ENCODE data around the gene PLXNC1. TPM values are rescaled to one million over a fixed set of nuclear protein-coding genes. Genes with fewer than 3 reads are reported as not detected.
A peak's percentile ranks its signal among the peaks of the same experiment; 100 is the strongest.

Gene PLXNC1
- total and polyA plus RNA-seq, 2 experiments from 2014 or later, result 2.9 to 4.1 TPM

DNA sequence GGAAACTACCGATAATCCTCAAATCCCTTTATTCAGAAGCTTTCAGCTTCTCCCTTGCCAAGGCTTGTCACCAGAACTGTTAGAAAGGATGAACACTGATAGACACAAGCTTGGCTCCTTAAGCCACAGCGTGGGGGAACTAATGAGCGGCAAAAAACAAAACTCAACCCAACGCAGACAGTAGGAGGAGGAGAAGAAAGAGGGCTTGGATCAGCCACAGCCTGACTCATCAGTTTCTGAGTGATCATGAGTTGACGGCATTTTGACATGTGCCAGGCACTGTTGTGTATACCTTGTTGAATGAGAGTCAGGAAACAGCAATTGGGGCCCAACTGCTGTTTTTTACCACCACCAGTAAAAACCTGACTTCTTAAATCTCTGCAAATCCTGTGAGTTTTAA, 23.7 kb downstream of the PLXNC1 start:
- Histone ChIP-seq H3K4me1 (ENCODE audit: low read depth) (peaks cover 15% of the 10 kb centered on the region), H3K27me3 (peaks cover 6% of the 10 kb centered on the region), H3K27ac (no peak overlapping the region), H3K36me3 (no peaks in the 10 kb centered on the region), H3K9me3 (ENCODE audit: low read depth) (no peaks in the 10 kb centered on the region), H3K4me3 (no peak overlapping the region)
- TF ChIP-seq, protein P1, sequence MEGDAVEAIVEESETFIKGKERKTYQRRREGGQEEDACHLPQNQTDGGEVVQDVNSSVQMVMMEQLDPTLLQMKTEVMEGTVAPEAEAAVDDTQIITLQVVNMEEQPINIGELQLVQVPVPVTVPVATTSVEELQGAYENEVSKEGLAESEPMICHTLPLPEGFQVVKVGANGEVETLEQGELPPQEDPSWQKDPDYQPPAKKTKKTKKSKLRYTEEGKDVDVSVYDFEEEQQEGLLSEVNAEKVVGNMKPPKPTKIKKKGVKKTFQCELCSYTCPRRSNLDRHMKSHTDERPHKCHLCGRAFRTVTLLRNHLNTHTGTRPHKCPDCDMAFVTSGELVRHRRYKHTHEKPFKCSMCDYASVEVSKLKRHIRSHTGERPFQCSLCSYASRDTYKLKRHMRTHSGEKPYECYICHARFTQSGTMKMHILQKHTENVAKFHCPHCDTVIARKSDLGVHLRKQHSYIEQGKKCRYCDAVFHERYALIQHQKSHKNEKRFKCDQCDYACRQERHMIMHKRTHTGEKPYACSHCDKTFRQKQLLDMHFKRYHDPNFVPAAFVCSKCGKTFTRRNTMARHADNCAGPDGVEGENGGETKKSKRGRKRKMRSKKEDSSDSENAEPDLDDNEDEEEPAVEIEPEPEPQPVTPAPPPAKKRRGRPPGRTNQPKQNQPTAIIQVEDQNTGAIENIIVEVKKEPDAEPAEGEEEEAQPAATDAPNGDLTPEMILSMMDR (IDR thresholded peaks at IDR 0.05; ENCODE audit: low read depth, low read length), result no peak
- peak in 1 of 2 donors; percentile 64 for DNase-seq (ENCODE audit: low read depth in 1 of 2, low spot score in 1 of 2)

DNA sequence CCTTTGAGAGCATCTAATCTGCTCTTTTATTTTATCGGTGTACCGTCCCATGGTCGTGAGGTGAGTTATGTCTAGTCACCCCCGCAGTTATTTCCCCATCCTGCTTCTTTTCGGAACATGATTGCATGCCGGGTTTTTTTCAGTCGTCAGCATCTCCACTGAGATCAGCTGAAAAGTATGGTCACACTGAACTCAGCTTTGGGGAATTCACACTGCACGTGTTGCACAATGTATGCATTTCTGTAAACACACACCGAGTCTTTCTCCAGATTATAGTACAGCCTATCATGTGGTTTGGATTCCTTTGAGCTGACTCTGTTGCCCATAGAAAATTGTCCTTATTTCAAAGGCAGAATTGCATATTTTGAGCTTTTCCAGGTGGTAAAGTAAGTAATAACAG, 24.6 kb downstream of the PLXNC1 start:
- TF ChIP-seq, protein P1 (IDR thresholded peaks at IDR 0.05; ENCODE audit: low read depth, low read length), result no peak
- no peaks in the 10 kb centered on the region for H3K9me3 ChIP-seq (ENCODE audit: low read depth)
- no peak overlapping the region for H3K27ac ChIP-seq
- no peak overlapping the region for H3K4me3 ChIP-seq
- H3K4me1 ChIP-seq (ENCODE audit: low read depth), result peaks cover 14% of the 10 kb centered on the region
- peaks cover 6% of the 10 kb centered on the region for H3K27me3 ChIP-seq
- DNase-seq (ENCODE audit: low read depth in 1 of 2, low spot score in 1 of 2), result peak in 1 of 2 donors; percentile 98
- no peaks in the 10 kb centered on the region for H3K36me3 ChIP-seq

DNA sequence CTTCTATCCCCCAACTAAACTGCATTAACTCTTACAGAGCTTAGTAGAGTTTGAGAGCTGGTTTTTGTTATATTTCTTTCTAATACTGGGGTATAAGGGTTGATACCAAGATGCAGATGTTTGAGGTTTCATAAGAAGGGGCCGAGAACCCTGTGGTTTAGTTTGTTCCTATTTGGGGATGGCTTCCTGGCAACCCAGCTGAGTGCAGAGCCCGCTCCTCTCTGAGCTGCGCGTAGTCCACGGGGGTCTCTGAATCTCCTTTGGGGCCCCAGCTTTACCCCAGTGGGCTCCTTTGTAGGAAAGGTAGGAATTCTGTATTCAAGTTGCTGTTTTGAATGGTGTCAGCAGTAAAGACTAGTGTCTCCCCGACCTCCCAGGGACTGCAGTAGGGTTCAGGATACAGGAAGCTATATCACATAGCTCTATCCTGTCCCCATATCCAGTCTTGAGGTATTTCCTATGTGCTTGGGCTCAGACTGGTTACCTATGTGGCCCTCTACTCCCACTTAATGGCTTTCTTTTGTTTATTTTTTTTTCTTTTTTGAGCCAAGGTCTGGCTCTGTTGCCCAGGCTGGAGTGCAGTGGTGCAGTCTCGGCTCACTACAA, 25.4 kb downstream of the PLXNC1 start:
- Histone ChIP-seq H3K36me3 (no peaks in the 10 kb centered on the region), H3K27ac (no peak overlapping the region), H3K4me1 (ENCODE audit: low read depth) (peaks cover 7% of the 10 kb centered on the region), H3K27me3 (peaks cover 4% of the 10 kb centered on the region), H3K9me3 (ENCODE audit: low read depth) (no peaks in the 10 kb centered on the region), H3K4me3 (no peak overlapping the region)
- TF ChIP-seq, protein P1 (IDR thresholded peaks at IDR 0.05; ENCODE audit: low read depth, low read length), result no peak
- DNase-seq (ENCODE audit: low read depth in 1 of 2, low spot score in 1 of 2), result no peak

DNA sequence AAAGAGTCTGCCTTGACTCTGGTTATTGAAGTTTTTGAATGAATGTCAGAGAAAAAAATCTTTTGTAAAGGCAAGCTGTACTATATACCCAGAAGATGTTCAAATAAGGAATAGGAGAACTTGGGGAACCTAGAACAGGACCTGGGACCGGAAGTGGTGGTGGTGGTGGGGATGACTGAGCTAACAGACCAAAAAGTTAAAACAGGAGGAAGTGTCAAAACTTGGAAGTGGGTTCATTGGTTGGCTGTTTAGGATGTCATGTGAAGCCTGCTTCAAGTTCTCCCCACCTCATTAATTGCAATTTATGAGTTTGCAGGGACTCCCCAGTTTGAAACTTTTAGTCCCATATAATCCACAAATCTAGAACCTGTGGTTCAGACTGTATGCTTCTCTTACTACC, 26.2 kb downstream of the PLXNC1 start:
- Histone ChIP-seq H3K4me3 (no peak overlapping the region), H3K27me3 (peaks cover 4% of the 10 kb centered on the region), H3K4me1 (ENCODE audit: low read depth) (peaks cover 5% of the 10 kb centered on the region), H3K36me3 (no peaks in the 10 kb centered on the region), H3K27ac (no peak overlapping the region), H3K9me3 (ENCODE audit: low read depth) (no peaks in the 10 kb centered on the region)
- TF ChIP-seq, protein P1 (IDR thresholded peaks at IDR 0.05; ENCODE audit: low read depth, low read length), result no peak
- no peak for DNase-seq (ENCODE audit: low read depth in 1 of 2, low spot score in 1 of 2)

DNA sequence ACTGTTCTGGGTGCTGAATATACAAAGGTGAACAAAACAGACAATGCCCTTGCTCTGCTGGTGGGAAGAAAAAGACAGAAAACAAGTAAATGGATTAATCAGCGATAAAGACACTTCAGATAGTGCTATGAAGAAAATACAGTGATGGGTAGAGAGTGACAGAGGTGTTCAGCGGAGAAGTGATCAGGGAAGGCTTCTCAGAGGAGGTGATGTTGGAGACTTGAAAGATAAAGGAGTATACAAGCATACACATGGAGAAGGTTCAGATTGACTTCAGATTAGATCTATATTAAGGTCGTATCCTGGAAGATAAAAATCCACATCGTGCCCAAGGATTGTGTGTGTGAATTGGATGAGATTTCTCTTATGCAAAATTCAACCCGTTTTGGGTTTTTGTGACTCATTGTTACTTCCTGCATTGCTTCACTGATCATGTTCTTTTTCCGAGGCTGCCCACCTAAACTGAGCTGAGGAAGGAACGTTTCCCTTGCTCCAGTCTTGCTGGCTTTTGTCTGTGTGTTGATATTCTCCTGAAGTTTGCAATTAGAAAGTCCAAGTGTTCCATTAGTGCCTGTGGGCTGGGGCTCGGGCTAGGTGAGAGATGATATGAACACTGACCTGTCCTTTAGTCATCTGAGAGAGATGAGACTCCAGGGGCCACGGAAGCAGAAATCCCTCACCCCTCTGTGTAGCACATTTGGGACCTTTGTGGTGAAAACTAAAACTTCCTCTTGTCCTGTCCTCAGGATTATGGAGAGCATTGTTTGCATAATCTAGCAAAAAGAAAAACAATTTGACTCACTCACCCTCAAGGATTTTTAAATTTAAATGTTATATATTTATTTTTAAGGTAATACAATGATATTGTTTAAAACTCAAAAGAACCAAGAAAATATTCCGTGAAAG, 27.6 kb downstream of the PLXNC1 start:
- TF ChIP-seq, protein P1 (IDR thresholded peaks at IDR 0.05; ENCODE audit: low read depth, low read length), result no peak
- H3K9me3 ChIP-seq (ENCODE audit: low read depth), result no peaks in the 10 kb centered on the region
- no peaks in the 10 kb centered on the region for H3K36me3 ChIP-seq
- no peaks in the 10 kb centered on the region for H3K4me1 ChIP-seq (ENCODE audit: low read depth)
- H3K27me3 ChIP-seq, result peaks cover 4% of the 10 kb centered on the region
- DNase-seq (ENCODE audit: low read depth in 1 of 2, low spot score in 1 of 2), result peak in 1 of 2 donors; percentile 71
- no peak overlapping the region for H3K27ac ChIP-seq
- no peak overlapping the region for H3K4me3 ChIP-seq

All from cardiac muscle cell (in vitro differentiated cells and primary cell).